GM19238 (cell line): Measurements from ENCODE around the gene ITPR2.
"Not testable (repeated sequence)": the region's sequence is repeated elsewhere in the genome, so short reads cannot be mapped to it uniquely, and the experiment has no call there.

Experiments used
- DNase-seq: peaks from one replicate; pipeline ENCODE4 v3.0.0; 2011; ENCODE audit warnings: low spot score; ENCODE audit not compliant: insufficient read length

ITPR2 gene

DNA sequence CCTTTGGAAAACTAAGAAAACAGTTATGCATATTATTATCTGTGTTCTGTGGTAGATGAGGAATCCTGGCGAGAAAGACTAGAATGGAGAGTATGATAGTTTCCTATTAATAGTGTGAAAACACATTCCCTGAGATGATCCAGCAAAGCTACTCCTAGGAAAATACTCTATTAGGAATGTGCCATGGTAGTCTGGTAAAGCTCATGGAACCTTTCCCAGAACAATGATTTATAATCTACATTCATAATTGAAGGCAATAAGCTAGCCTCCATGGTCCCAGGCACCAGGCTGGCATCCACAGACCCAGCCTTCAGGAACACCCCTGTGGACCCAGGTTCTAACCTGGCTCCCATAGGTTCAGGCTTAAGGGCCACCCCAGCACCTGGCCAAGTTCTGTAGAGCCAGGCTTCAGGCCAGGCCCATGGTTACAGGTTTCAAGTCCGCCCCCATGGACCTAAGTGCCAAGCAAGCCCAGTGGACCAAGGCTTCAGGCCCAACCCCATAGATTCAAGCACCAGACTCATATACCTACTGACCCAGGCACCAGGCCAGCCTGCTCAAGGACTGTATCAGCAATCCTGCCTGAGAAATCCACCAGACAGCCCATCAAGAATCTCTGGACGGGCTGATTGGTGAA, 72.2 kb downstream of the ITPR2 start:
- no peak for DNase-seq

DNA sequence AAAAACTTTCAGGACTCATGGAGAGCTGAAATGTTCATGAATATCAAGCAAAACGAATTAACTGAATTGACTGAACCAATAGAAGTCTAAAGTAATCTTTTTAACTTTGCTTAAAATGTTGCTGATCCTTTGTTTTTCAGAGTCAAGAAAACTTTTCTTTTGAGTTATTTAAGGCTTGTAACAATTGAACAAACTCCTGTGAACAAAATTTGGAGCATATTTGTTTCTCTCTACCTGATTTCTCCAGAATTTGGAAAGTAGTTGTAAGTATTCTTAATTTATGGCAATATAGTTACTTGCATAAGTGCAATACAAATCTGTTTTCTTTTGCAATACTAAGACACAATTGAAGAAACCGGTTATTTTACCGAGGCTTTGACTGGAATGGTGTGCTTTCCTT, 77.6 kb downstream of the ITPR2 start:
- DNase-seq = not testable (repeated sequence)

DNA sequence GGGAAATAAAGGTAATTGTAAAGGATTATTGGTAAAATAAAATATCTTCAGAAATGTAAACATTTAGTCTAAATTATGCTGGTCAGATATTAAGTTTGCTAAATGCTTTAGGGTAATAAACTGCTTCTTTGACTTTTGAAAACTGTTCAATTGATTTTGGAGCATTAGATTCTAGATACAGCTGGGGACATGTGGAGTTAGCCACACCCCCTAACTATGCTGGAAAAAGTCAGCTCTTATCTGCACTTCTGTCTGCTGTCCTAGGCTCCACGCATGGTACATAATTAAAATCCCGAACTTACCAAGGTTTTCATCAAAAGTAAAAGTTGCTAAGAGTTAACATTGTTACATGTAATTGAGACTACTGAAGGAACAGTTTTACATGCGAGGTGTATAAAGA, 78.8 kb downstream of the ITPR2 start:
- DNase-seq = no peak

DNA sequence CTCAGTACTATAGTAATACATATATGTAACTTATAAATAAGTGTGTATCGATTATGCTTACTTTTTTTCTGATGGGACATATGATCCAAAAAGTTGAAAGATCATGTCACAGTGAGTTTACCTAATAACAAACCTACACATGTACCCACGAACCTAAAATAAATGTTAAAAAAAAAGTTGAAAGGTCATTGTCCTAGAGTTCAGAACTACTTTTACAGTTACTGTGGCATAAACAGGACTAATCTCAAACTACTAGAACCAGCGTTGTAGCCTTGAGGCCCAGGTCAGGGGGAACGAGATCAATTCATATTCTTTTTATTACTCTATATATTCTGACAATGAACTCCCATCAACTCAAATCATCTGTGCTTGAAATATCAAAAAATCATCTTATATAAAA, 81.8 kb downstream of the ITPR2 start:
- DNase-seq = no peak

DNA sequence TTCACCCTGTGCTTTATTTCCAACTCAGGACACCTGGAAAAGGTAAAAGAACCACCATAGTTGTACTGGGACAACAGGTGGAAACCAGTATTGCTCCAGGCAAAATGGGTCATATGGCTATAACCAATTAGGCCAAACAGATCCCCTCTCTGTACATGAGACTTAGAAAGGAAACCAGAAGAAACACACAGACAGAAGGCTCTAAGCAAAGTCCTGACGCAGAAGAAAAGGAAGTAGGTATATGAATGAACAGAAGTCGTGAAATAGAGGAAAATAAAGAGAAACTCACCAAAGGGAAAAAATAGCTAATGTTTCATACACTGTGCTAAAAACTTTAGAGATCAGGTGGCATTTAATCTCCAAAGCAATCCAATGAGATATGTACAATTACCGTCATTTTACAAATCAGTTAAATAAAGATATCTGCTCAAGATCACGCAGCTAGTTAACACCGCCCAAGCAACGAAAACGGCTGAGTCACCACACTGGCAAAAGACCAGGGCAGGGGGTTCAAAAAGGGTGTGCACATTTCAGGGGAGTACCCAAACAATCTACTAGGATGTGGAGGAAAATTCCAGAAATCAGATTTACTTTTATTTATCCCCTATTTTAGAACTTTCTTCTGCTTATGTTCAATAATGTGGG, 82.3 kb downstream of the ITPR2 start:
- DNase-seq = no peak

DNA sequence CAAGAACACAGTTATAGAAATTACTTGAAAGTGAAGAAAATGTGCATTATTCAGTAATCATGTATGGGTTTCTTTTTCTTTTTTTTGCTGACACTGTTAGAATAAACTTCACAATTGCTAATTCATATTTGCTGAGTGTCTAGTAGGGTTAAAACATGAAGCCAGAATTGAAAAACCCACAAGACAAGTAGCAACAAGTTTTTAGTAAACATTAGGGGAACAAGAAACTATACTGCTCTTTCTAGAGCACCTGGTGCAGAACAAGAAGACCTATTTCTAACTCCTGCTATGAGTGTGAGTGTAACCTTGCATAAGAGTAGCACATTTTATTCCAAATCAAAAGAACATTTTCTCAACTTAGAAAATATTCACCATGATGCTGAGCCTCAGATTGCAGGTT, 83.2 kb downstream of the ITPR2 start:
- DNase-seq = no peak

DNA sequence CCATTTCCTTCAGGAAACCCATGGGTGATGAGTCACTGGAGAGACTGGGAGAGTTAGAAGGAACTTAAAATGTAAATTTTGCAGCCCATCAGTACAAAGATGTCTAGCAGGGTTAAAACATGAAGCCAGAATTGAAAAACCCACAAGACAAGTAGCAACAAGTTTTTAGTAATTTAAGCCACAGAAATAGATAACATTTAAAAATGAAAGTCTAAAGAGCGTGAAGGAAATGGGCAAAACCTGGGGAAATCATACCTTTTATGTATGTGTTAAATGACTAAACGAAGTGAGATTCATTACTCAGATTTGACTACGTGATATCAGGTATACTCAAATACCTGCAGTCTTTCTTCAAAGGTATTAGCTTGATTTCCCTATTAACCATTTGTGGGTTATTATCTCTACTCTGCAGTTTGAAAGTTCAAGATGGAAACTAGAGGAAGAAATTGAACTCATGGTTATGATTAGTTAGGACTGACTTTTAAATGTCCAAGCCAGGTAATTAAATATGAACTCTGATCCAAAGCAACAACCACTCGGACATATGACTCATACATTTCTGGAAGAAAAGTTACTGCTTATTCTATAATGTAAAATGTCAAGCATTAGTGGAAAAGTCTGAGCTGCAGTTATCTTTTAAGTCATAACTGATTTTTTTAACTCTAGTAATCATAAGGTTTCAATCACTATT, 84.1 kb downstream of the ITPR2 start:
- no peak for DNase-seq

DNA sequence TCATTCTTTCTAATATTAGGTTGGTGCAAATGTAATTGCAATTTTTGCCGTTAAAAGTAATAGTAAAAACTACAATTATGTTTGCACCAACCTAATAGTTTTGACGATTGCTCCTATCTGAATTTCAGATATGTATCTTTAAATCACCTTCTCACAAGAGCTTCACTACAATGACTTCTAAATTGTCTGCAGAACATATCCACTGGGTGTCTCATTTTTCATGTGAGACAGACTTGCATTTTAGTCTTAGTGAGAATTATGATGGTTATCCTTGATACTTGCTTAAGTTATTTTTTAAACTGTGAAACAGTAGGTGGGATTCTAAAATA, 84.6 kb downstream of the ITPR2 start:
- DNase-seq = no peak

DNA sequence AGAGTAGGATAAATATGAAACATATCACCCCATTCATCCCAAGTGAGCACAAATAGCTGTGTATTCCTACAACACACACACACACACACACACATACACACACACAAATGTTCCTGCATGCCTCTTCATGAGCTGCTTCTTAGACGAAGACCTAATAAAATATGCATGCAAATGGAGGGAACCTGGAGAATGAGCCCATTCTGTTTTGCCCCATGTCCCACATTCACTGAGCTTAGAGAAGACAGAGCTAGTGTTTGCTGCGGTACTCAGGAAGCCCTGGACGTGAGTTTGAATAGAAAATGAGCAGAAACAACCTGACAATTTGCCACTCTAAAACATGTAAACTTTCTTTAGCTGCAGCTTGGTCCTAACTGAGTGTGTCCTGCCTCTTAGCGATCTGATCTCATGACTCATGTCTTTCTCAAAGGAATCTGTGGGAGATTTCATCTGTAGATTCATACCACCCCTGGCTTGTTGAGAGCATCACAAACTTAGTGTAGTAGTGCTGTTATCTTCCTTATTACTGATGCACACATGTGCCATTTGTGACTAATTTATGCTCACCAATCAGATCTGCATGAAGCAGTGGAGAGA, 86.8 kb downstream of the ITPR2 start:
- DNase-seq = no peak

DNA sequence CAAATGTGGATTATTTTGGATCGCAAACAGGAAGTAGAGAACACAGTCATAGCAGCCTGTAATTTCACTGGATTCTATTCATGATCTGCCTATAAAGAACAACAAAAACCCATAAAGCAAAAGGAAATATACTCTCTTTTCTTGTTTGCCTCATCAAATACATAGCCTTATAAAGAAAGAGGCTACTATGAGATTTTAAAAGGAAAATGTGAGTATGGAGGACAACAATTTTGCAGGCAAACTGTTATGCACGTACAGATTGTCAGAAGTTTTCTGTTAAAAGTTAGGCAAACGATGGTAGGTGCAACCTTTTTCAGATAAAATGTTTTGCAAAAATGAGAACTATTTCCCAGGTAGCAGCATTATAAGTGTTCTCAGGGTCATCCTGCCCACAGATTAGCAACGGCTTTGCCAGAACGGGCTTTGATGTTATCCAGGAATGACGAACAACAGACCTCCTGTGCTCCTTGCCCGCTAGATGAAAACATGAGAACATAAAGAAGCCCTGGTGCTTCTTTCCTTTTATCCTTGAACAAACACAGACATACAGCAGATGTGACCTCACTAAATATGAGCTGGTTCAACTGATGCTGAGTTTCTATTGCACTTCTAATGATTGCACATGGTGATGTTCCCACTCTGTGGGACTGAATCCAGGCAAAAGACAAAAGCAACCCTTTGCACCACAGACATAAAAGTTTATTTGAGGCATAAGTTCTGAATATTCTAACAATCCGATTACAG, 88.1 kb downstream of the ITPR2 start:
- no peak for DNase-seq

DNA sequence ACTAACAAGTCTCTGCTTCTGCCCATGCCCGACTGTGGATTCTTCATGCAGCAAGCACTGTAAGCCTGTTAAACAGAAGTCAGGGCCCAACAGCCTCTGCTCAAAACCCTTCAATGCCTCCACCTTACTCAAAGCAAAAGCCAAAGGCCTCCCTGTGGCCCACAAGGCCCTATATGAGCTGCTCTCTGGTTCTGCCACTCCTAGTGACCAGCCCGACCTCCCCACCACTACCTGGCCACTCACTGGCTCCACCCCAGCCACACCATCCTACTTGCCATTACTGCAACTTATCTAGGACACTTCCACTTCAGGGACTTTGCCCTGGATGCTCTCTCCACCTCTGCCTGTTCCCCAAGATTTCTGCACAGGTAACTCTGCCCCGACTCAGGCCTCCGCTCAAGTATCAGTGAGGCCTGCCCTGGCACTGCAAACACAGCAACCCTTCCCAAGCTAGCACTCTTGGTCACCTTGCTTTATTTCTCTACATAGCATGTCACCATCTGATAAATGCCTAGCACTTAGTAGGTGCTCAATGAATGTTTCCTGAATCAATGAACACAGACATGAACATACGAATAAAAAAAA, 88.9 kb downstream of the ITPR2 start:
- no peak for DNase-seq

DNA sequence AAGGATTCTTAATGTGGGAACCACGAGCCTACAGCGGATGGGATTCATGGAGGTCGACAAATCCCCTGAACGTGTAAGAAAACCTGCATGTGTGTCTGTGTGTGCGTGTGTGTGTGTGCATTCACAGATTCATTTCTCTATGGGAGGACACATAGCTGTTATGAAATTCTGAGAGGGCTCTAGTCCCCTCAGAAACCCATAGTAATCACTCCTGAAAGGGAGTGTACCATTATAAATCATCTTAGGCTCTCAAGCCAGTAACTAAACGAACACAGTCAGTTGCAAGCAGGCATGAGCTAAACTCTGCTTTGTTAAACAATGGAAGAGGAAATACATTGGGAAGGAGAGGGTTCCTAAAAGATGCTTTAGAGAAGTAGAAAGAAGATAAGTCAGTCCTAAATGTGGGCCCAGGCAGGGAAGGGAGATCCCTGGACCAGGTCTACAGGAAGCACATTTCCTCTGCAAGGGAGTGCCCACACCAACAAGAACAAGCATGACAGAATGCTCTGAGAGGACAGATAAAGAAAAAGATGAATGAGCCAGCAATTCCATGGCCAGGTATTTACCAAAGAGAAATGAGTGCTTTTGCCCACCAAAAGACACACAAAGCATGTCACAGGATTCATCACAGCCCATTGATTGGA, 91.3 kb downstream of the ITPR2 start:
- no peak for DNase-seq

DNA sequence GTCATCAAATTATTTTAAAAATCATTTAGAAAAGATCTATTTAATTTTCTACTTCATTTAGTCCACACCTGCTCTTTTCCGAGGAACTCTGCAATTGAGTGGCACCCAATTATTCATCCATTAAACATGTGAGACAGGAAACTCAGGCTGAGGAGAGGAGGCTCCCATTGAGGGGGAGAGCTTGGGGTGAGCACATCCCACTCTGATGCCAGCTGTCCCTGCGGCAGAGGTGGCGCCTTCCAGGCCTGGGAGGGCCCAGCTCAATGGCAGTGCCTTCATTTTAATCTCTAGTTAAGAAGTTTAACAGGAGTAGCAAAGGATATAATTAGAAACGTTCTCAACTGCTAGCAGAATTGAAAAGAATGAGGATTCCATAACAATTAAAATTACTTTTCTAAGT, 92.0 kb downstream of the ITPR2 start:
- no peak for DNase-seq

DNA sequence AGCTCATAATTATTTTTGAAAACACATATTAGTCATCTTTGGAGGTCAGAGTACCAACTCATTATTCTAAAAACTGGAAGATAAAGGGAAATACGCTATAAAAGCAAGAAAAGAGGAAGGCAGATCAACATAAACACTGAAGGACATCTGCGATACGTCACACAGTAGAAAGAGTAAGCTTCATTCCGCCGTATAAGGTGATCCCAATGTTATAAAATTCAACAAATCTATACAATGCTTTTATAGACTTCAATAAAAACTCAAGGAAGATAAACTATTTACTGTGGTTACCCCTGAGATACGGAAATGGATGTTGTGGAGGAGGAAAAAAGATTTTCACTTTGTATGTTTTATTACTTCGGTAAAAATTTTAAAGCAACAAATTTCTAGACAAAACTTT, 92.6 kb downstream of the ITPR2 start:
- DNase-seq = no peak

DNA sequence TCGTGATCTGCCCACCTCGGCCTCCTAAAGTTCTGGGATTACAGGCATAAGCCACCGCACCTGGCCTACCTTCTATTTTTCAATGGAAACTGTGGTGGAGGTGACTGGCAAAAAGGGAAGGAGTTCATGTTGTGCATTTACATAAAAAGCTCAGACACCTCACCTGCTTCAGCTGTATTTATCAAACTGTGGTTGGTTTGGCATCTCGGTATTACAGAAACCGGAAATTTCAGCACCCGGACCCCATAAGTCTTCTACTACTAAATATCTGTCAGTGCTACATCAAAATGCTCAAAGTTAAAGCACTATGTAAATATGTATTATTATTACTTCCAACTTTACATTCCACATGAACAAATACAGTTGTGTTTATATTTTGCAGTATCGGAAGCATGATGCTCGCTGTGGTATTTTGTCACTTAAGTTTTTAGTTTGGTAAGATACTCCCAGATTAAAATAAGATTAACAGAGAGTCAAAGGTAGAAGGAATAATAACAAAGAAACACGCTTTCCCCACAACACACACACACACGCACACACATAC, 95.4 kb downstream of the ITPR2 start:
- DNase-seq = no peak

DNA sequence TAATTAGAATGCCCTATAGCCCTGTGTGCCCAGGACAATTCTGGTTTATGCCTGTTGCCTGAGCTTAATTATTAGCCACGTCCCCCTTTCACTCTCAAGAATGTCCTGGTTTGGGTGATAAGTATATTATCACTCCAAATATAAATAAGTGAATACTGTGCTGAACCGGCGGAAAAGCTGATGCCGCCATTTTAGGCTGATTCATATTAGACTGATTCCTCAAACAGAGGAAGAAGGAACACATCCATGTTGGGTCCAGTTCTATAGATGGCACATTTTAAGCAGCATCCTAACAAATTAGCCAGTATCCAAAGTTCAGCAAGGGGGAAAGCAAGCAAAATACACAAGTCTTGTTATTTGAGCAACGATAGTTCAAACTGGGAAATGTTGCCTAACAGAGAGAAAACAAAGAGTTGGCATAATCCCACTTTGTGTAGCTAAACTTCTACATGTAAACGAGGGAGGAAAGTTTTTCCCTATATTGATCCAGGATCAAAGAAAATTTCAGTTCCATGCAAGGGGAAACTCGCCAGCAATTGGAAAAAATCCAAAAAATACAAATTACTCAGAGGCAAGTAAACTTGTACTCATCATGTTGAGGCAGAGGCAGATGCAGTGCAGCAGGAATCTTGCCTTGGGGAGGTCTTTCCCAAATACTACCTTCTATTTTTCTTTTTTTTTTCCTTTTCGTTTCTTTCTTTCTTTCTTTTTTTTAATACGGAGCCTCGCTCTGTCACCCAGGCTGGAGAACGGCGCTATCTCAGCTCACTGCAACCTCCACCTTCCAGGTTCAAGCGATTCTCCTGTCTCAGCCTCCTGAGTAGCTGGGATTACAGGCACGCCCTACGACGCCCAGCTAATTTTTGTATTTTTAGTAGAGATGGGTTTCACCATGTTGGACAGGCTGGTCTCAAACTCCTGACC, 96.2 kb downstream of the ITPR2 start:
- no peak for DNase-seq

DNA sequence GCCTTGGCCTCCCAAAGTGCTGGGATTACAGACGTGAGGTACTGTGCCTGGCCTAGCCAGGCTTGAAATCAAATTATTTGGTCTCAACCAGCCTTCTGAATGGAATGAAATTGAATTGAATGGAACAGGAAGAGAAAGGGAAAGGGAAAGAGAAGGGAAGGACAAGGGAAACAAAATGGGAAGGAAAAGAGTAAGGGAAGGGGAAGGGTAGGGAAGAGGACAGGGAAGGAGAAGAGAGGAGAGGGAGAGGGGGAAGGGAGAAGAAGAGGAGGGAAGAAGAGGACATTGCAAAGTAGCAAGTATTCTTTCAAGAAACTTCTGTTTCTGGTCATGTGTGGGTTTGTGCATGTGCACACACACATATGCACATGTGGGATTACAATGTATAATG, 97.8 kb downstream of the ITPR2 start:
- DNase-seq = no peak

DNA sequence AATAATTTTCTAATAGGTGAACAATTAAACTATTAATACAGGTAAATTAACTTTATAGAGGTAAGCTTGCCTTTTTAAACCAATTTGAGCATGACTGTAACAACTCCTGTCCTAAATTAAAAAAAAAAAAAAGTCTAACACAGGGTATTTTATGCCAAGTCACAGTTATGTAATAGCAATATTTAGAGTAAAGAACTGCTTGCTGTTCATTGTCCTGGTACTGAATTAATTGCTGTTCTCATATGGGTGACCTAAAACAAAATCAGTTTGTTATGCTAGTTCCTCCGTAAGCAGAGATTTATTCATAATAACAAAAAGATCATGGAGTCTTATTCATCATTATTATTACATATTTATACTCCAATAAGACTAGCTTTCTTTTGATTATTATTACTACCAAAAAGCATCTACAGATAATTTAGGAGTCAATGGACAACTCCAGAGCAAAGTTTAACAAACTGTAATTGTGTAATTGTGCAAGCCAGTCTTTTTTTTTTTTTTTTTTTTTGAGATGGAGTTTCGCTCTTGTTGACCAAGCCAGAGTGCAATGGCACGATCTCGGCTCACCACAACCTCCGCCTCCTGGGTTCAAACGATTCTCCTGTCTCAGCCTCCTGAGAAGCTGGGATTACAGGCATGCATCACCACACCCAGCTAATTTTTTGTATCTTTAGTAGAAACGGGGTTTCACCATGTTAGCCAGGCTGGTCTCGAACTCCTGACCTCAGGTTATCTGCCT, 98.3 kb downstream of the ITPR2 start:
- no peak for DNase-seq
